ENCODE results near the gene SYK. TPM values are rescaled to one million over a fixed set of nuclear protein-coding genes. Genes with fewer than 3 reads are reported as not detected.
"Not testable (repeated sequence)": the region's sequence is repeated elsewhere in the genome, so short reads cannot be mapped to it uniquely, and the experiment has no call there.

The SYK gene
- total RNA-seq, 1 experiment from 2014 or later: 0.28 TPM

- ATAC-seq (no peak), DNase-seq (ENCODE audit: low read depth, low spot score) (no peak)
- CTCF ChIA-PET: no interaction called here
- Histone ChIP-seq H3K4me1 (ENCODE audit: control insufficient read depth, insufficient read depth, low read length) (no peaks in the 10 kb centered on the region), H3K36me3 (ENCODE audit: control insufficient read depth, insufficient read depth, low read length) (no peaks in the 10 kb centered on the region), H3K27ac (ENCODE audit: low read length) (no peak overlapping the region), H3K9me3 (ENCODE audit: control insufficient read depth, insufficient read depth, low read depth, low read length) (no peaks in the 10 kb centered on the region), H3K4me3 (ENCODE audit: low read depth in 2 of 2, low read length in 2 of 2) (no peak overlapping the region), H3K27me3 (ENCODE audit: control insufficient read depth, insufficient read depth, low read length) (no peaks in the 10 kb centered on the region)
- no TSS peak for BruUV-seq (replicated peaks)
- in situ Hi-C loops (cut with HindIII; ENCODE audit: low pct_unique_long_range_greater_than_20kb, low sequenced_read_pairs): no loop called here
- POLR2A ChIA-PET: no interaction called here
- TF ChIP-seq POLR2AphosphoS5 (IDR thresholded peaks at IDR 0.05; ENCODE audit: low read depth, low read length) (no peak), REST (IDR thresholded peaks at IDR 0.05; ENCODE audit: insufficient read depth in 1 of 2, low read depth in 2 of 2, low read length in 1 of 2) (no peak), CTCF (IDR thresholded peaks at IDR 0.05) (no peak), SIN3A (IDR thresholded peaks at IDR 0.05; ENCODE audit: borderline replicate concordance, insufficient read depth, low read depth, low read length) (no peak), TCF7L2 (IDR thresholded peaks at IDR 0.05; ENCODE audit: low read depth, low read length) (no peak)
- intact Hi-C loops (cut with micrococcal nuclease; ENCODE audit: unreplicated experiment): no loop called here
These were observed 15.1 kb downstream of the SYK start for GRCh38 chr9:90816690-90817089.

GRCh38 chr9:90818279-90818678 is 16.7 kb downstream of the SYK start:
- Histone ChIP-seq H3K4me1 (ENCODE audit: control insufficient read depth, insufficient read depth, low read length) (no peaks in the 10 kb centered on the region), H3K36me3 (ENCODE audit: control insufficient read depth, insufficient read depth, low read length) (no peaks in the 10 kb centered on the region), H3K27me3 (ENCODE audit: control insufficient read depth, insufficient read depth, low read length) (no peaks in the 10 kb centered on the region), H3K9me3 (ENCODE audit: control insufficient read depth, insufficient read depth, low read depth, low read length) (no peaks in the 10 kb centered on the region), H3K4me3 (ENCODE audit: low read depth in 2 of 2, low read length in 2 of 2) (no peak overlapping the region), H3K27ac (ENCODE audit: low read length) (no peak overlapping the region)
- intact Hi-C loops (cut with micrococcal nuclease; ENCODE audit: unreplicated experiment): no loop called here
- DNase-seq (ENCODE audit: low read depth, low spot score): no peak
- in situ Hi-C loops (cut with HindIII; ENCODE audit: low pct_unique_long_range_greater_than_20kb, low sequenced_read_pairs): no loop called here
- ChIA-PET POLR2A (no interaction called here), CTCF (no interaction called here)
- TF ChIP-seq TCF7L2 (IDR thresholded peaks at IDR 0.05; ENCODE audit: low read depth, low read length) (no peak), REST (IDR thresholded peaks at IDR 0.05; ENCODE audit: insufficient read depth in 1 of 2, low read depth in 2 of 2, low read length in 1 of 2) (no peak), CTCF (IDR thresholded peaks at IDR 0.05) (no peak), POLR2AphosphoS5 (IDR thresholded peaks at IDR 0.05; ENCODE audit: low read depth, low read length) (no peak), SIN3A (IDR thresholded peaks at IDR 0.05; ENCODE audit: borderline replicate concordance, insufficient read depth, low read depth, low read length) (no peak)
- ATAC-seq: no peak
- BruUV-seq (replicated peaks): no TSS peak

GRCh38 chr9:90820406-90820805 is 18.8 kb downstream of the SYK start:
- H3K4me1 ChIP-seq (ENCODE audit: control insufficient read depth, insufficient read depth, low read length); CTCF ChIA-PET; DNase-seq (ENCODE audit: low read depth, low spot score); H3K9me3 ChIP-seq (ENCODE audit: control insufficient read depth, insufficient read depth, low read depth, low read length); BruUV-seq (replicated peaks); H3K36me3 ChIP-seq (ENCODE audit: control insufficient read depth, insufficient read depth, low read length); H3K27me3 ChIP-seq (ENCODE audit: control insufficient read depth, insufficient read depth, low read length); H3K4me3 ChIP-seq (ENCODE audit: low read depth in 2 of 2, low read length in 2 of 2); ATAC-seq; H3K27ac ChIP-seq (ENCODE audit: low read length); POLR2A ChIA-PET; intact Hi-C loops (cut with micrococcal nuclease; ENCODE audit: unreplicated experiment); in situ Hi-C loops (cut with HindIII; ENCODE audit: low pct_unique_long_range_greater_than_20kb, low sequenced_read_pairs): not testable (repeated sequence)

GRCh38 chr9:90821236-90821635 is 19.6 kb downstream of the SYK start:
- in situ Hi-C loops (cut with HindIII; ENCODE audit: low pct_unique_long_range_greater_than_20kb, low sequenced_read_pairs): not testable (repeated sequence)

More at GRCh38 chr9:90821236-90821635, 19.6 kb downstream of the SYK start:
- H3K36me3 ChIP-seq (ENCODE audit: control insufficient read depth, insufficient read depth, low read length); H3K4me1 ChIP-seq (ENCODE audit: control insufficient read depth, insufficient read depth, low read length); BruUV-seq (replicated peaks); H3K4me3 ChIP-seq (ENCODE audit: low read depth in 2 of 2, low read length in 2 of 2); POLR2A ChIA-PET; H3K9me3 ChIP-seq (ENCODE audit: control insufficient read depth, insufficient read depth, low read depth, low read length); ATAC-seq; H3K27me3 ChIP-seq (ENCODE audit: control insufficient read depth, insufficient read depth, low read length); H3K27ac ChIP-seq (ENCODE audit: low read length); CTCF ChIA-PET; intact Hi-C loops (cut with micrococcal nuclease; ENCODE audit: unreplicated experiment); DNase-seq (ENCODE audit: low read depth, low spot score): not testable (repeated sequence)
